K562 (cell line): Measurements from ENCODE around the gene GZMM. TPM values are rescaled to one million over a fixed set of nuclear protein-coding genes. Genes with fewer than 3 reads are reported as not detected.
A peak's percentile ranks its signal among the peaks of the same experiment; 100 is the strongest.

Experiments
- ATAC-seq: fragments of 200-7000 bp; cut with Tn5 transposase; 3 replicates; pipeline ENCODE4 v1.9.1; 2020; ENCODE audit warnings: moderate library complexity
- BruUV-seq: library from RNA; stranded (reverse); fragments of 400-500 nt; replicated peaks from 2 replicates; lab custom pipeline; 2021; lab: Mats Ljungman, UMichigan
- CTCF ChIA-PET: fragments of 300-600 bp; formaldehyde crosslinking; extraction: SDS; loops from one replicate; lab custom pipeline; 2021; ENCODE audit warnings: low intra/inter-chr PET ratio; lab: Yijun Ruan, JAX
- POLR2A ChIA-PET: fragments of 300-600, 350-650 bp; sonication (Branson Sonifier 250); formaldehyde crosslinking; extraction: SDS; loops from one replicate; lab custom pipeline; 2021; ENCODE audit warnings: antibody characterized with exemption, inconsistent platforms; lab: Yijun Ruan, JAX
- DNase-seq, 4 experiments: peaks; one replicate each; pipeline versions ENCODE4 v3.0.0 to v3.0.0-alpha.2; 2011 to 2018; ENCODE audit warnings: low spot score in 3 of 4, mixed read lengths in 3 of 4; ENCODE audit errors: extremely low read depth in 1 of 4
- FAIRE-seq: peaks from 2 replicates; lab custom pipeline; 2011; peaks lifted over from hg19 to GRCh38; lab: Jason Lieb, UNC
- H2AFZ ChIP-seq: 2 replicates; pipeline ENCODE4 v1.6.0; 2011; ENCODE audit warnings: low read depth, low read length, control low read depth, inconsistent platforms
- H3K27ac ChIP-seq: fragments of 200-600 bp; 3 replicates; pipeline ENCODE4 v1.8.0; 2011; ENCODE audit warnings: low read depth, mild to moderate bottlenecking, control low read depth, inconsistent platforms, low read length, moderate library complexity, mixed read lengths; ENCODE audit errors: extremely low read depth
- H3K27me3 ChIP-seq, 2 experiments: fragments of 300-600 bp in 1 of 2; 2 replicates in 1 of 2; 3 replicates in 1 of 2; pipeline versions ENCODE4 v1.6.0 to v1.8.0; 2011; ENCODE audit warnings: inconsistent platforms in 2 of 2, low read length in 2 of 2, mild to moderate bottlenecking in 1 of 2, mixed read lengths in 1 of 2, moderate library complexity in 1 of 2; ENCODE audit not compliant: control insufficient read depth in 2 of 2, insufficient read depth in 2 of 2
- H3K36me3 ChIP-seq: fragments of 300-600 bp; 3 replicates; pipeline ENCODE4 v1.8.0; 2011; ENCODE audit warnings: mild to moderate bottlenecking, low read length, inconsistent platforms; ENCODE audit not compliant: control insufficient read depth, insufficient read depth
- H3K4me1 ChIP-seq, 2 experiments: fragments of 200-600 bp in 1 of 2; replicated peaks in 1 of 2; 2 replicates in 1 of 2; 3 replicates in 1 of 2; pipeline versions ENCODE4 v1.5.1 to v1.8.0; 2011; ENCODE audit warnings: inconsistent platforms in 2 of 2, low read length in 2 of 2, mild to moderate bottlenecking in 1 of 2, mixed read lengths in 1 of 2, moderate library complexity in 1 of 2; ENCODE audit not compliant: control insufficient read depth in 2 of 2, insufficient read depth in 2 of 2
- H3K4me2 ChIP-seq: 2 replicates; pipeline ENCODE4 v1.6.1; 2011; ENCODE audit warnings: low read length, control low read depth, inconsistent platforms, mixed read lengths; ENCODE audit not compliant: insufficient read depth
- H3K4me3 ChIP-seq: fragments of 200-600 bp; sonication (generic), shearing (Covaris generic); 2 replicates; pipeline ENCODE4 v1.5.1; 2016; ENCODE audit warnings: control low read depth, inconsistent platforms
- H3K79me2 ChIP-seq: fragments of 200-600 bp; 3 replicates; pipeline ENCODE4 v1.8.0; 2011; ENCODE audit warnings: low read length, inconsistent platforms; ENCODE audit not compliant: control insufficient read depth, insufficient read depth
- H3K9ac ChIP-seq, 2 experiments: 2 replicates each; pipeline versions ENCODE4 v1.6.0 to v1.6.1; 2011; ENCODE audit warnings: low read depth in 2 of 2, low read length in 2 of 2, control low read depth in 1 of 2, inconsistent platforms in 1 of 2, mild to moderate bottlenecking in 1 of 2, mixed read lengths in 1 of 2; ENCODE audit not compliant: insufficient read depth in 1 of 2
- H3K9me1 ChIP-seq: one replicate; pipeline ENCODE4 v1.6.0; 2011; ENCODE audit warnings: inconsistent platforms, mild to moderate bottlenecking, low read length, moderate library complexity; ENCODE audit not compliant: control insufficient read depth, insufficient read depth
- H3K9me3 ChIP-seq: replicated peaks from 2 replicates; pipeline ENCODE4 v1.5.1; 2011; ENCODE audit warnings: low read depth, low read length, inconsistent platforms; ENCODE audit not compliant: control insufficient read depth, insufficient read depth
- H4K20me1 ChIP-seq: replicated peaks from 2 replicates; pipeline ENCODE4 v1.6.1; 2011; ENCODE audit warnings: low read length, inconsistent platforms, mixed read lengths; ENCODE audit not compliant: control insufficient read depth, insufficient read depth
- ATF1 ChIP-seq, 2 experiments: fragments of 450-650 bp in 1 of 2; IDR thresholded peaks; 2 replicates each; pipeline ENCODE4 v1.6.1; 2016; ENCODE audit warnings: missing compliant biosample characterization in 1 of 2, missing genetic modification characterization in 1 of 2
- FUS ChIP-seq: fragments of 200-400 bp; formaldehyde crosslinking; optimal IDR thresholded peaks from 2 replicates; pipeline ENCODE3; 2017; ENCODE audit warnings: low read depth, low read length
- GABPA ChIP-seq: fragments of 200-800 bp; sonication (Bioruptor generic); conservative IDR thresholded peaks from 2 replicates; pipeline ENCODE4 v1.6.1; 2016; ENCODE audit warnings: low read depth, missing genetic modification characterization, missing compliant biosample characterization
- SP2 ChIP-seq: IDR thresholded peaks from 2 replicates; pipeline ENCODE4 v1.6.1; 2011; ENCODE audit warnings: mild to moderate bottlenecking, low read depth, low read length, moderate library complexity; ENCODE audit not compliant: poor library complexity, severe bottlenecking; ENCODE audit errors: extremely low read depth
- TOE1 ChIP-seq, 2 experiments: fragments of 450-650 bp in 1 of 2; sonication (generic) in 1 of 2; formaldehyde crosslinking in 1 of 2; IDR thresholded peaks; 2 replicates each; pipeline versions ENCODE4 v1.7.1 to v1.8.0; 2016 to 2022; ENCODE audit warnings: borderline replicate concordance in 2 of 2, mild to moderate bottlenecking in 2 of 2, antibody characterized with exemption in 1 of 2, inconsistent platforms in 1 of 2, low read depth in 1 of 2, missing genetic modification reagents in 1 of 2, moderate library complexity in 1 of 2
- WGBS: fragments of 100-300 bp; shearing (Covaris generic); methylation state at CpG from one replicate; pipeline ENCODE4 v1.1.6; 2016; ENCODE audit warnings: low coverage, mixed read lengths; ENCODE audit not compliant: insufficient coverage; ENCODE audit errors: missing lambda C conversion rate; 5-methylcytosine and 5-hydroxymethylcytosine counted together
- in situ Hi-C: fragments of 300-500 bp; cut with MboI; formaldehyde crosslinking; loops from 4 replicates; pipeline ENCODE4 v1.15.0; 2018; ENCODE audit warnings: inconsistent platforms, mixed read lengths
- intact Hi-C: fragments of 100-400 bp; cut with micrococcal nuclease; formaldehyde crosslinking; loops from 2 replicates; pipeline ENCODE4 v1.14.2; 2022
- polyA plus RNA-seq, 8 experiments: library from polyadenylated mRNA; depleted of rRNA in 4 of 8; stranded (reverse) in 5 of 8; unstranded in 3 of 8; fragments of >200 nt; fragmentation: Nextera tagmentation in 2 of 8; fragmentation: Illumina TruSeq in 1 of 8; extraction: Ambion mirVana in 2 of 8; extraction: Trizol in 1 of 8; gene quantifications; 2 replicates each; pipeline versions ENCODE4 v1.2.1 to v1.2.3, GENCODE V29; 2011 to 2014; ENCODE audit warnings: inconsistent platforms in 1 of 8, missing spikeins in 1 of 8
- total RNA-seq, 7 experiments: library from RNA; depleted of rRNA in 6 of 7; stranded (reverse); fragments of >200 nt in 6 of 7; fragmentation: Illumina TruSeq in 2 of 7; extraction: Trizol in 2 of 7; gene quantifications; 2 replicates each; pipeline versions ENCODE4 v1.2.1 to v1.2.3, GENCODE V29; 2011 to 2021; ENCODE audit warnings: low replicate concordance in 1 of 7
- TF ChIP-seq, protein P1 (sequence below): sonication (generic); formaldehyde crosslinking; IDR thresholded peaks from 2 replicates; pipeline ENCODE4 v1.9.0; 2022; ENCODE audit warnings: mild to moderate bottlenecking, missing genetic modification reagents
- TF ChIP-seq, protein P2 (sequence below), 2 experiments: fragments of 450-650 bp in 1 of 2; IDR thresholded peaks; 2 replicates each; pipeline ENCODE4 v1.6.1; 2011 to 2017; ENCODE audit warnings: low read depth in 2 of 2, antibody characterized with exemption in 1 of 2, borderline replicate concordance in 1 of 2, low read length in 1 of 2, mild to moderate bottlenecking in 1 of 2, mixed read lengths in 1 of 2; ENCODE audit not compliant: control insufficient read depth in 1 of 2

The GZMM gene
- total and polyA plus RNA-seq, 9 of the 15 experiments (the other 6 are each of a cell fraction or from before 2014, with no cell fraction given) = 0.08 to 2.6 (median 0.70) TPM; not detected in 2

DNA sequence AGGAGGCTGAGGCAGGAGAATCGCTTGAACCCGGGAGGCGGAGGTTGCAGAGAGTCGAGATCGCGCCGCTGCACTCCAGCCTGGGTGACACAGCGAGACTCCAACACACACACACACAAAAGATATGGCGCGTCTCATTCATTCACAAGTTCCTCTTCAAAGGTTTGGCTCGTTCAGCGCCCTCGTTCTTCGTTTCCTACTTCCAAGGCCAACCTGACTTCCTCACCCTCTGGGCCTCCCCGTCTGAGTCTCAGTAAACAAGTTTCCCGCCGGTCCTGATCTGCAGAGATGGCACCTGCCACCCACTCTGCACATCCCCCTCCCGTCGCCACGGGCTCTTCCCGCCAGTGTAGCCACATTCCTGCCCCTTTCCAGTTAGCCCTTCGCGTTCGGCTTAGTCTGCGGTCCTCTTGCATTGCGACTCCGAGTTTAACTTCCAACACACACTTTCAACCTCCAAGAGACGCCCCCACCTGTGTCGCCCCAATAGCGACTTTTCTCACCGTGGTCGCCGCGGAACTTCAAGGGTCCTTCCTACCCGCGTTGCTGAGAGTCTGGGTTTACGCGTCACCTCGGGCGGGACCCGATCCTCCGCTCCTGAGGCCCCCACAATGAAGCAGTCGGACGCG, 27.2 kb downstream of the GZMM start:
- no TSS peak for BruUV-seq
- H3K36me3 ChIP-seq = peaks cover 8% of the 10 kb centered on the region; the same call in 1 of the 3 replicates
- in situ Hi-C loops (no loop called here), intact Hi-C loops (loop anchor here (1.0 kb wide), 1 partner anchor 15 kb away; no protein-coding TSS in a partner anchor)
- peak overlapping the region; percentile 90 for H3K4me2 ChIP-seq
- DNase-seq = peak; percentile 43 to 74 (median 48)
- H3K9me3 ChIP-seq = peaks cover 8% of the 10 kb centered on the region
- H3K27me3 ChIP-seq = no peaks in the 10 kb centered on the region
- H3K9me1 ChIP-seq = peaks cover 8% of the 10 kb centered on the region
- ChIA-PET CTCF (no interaction called here), POLR2A (interaction anchor here (1.3 to 2.2 kb wide), 3 partner anchors 13 to 39 kb away, joined by 10 to 13 read pairs (median 12); partner anchors contain the start of gene CDC34)
- H3K79me2 ChIP-seq = peaks cover 40% of the 10 kb centered on the region
- 2% methylated on average over 45 of the region's 45 CpGs for WGBS
- peak overlapping the region; percentile 81 to 99 for H3K9ac ChIP-seq
- peak; percentile 1 for ATAC-seq
- H3K4me1 ChIP-seq = peaks cover 22 to 61% of the 10 kb centered on the region in 2 experiments
- H3K27ac ChIP-seq = peak overlapping the region; percentile 92
- H2AFZ ChIP-seq = peak overlapping the region; percentile 86
- H4K20me1 ChIP-seq = peaks cover 27% of the 10 kb centered on the region
- peak; percentile 77 for FAIRE-seq
- H3K4me3 ChIP-seq = peak overlapping the region; percentile 43
- TF ChIP-seq, protein P1, sequence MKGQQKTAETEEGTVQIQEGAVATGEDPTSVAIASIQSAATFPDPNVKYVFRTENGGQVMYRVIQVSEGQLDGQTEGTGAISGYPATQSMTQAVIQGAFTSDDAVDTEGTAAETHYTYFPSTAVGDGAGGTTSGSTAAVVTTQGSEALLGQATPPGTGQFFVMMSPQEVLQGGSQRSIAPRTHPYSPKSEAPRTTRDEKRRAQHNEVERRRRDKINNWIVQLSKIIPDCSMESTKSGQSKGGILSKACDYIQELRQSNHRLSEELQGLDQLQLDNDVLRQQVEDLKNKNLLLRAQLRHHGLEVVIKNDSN (CRISPR knock-in tag) = 0 out of 2 replicates have a peak, but pooled peaks have one; percentile 22
- TF ChIP-seq ATF1 (CRISPR knock-in tag; IDR thresholded peaks at IDR 0.05) = no peak
- peak; percentile 49; the same call in 1 of the 2 replicates for TF ChIP-seq ATF1 (tag; IDR thresholded peaks at IDR 0.05)
- no peak for TF ChIP-seq SP2
- TF ChIP-seq TOE1 (IDR thresholded peaks at IDR 0.05; ENCODE audit: borderline replicate concordance) = 0 out of 2 replicates have a peak, but pooled peaks have one; percentile 16
- TF ChIP-seq TOE1 (CRISPR knock-in tag; IDR thresholded peaks at IDR 0.05; ENCODE audit: borderline replicate concordance, low read depth) = no peak
- no peak for TF ChIP-seq FUS
- TF ChIP-seq GABPA (tag) = no peak
- TF ChIP-seq, protein P2, sequence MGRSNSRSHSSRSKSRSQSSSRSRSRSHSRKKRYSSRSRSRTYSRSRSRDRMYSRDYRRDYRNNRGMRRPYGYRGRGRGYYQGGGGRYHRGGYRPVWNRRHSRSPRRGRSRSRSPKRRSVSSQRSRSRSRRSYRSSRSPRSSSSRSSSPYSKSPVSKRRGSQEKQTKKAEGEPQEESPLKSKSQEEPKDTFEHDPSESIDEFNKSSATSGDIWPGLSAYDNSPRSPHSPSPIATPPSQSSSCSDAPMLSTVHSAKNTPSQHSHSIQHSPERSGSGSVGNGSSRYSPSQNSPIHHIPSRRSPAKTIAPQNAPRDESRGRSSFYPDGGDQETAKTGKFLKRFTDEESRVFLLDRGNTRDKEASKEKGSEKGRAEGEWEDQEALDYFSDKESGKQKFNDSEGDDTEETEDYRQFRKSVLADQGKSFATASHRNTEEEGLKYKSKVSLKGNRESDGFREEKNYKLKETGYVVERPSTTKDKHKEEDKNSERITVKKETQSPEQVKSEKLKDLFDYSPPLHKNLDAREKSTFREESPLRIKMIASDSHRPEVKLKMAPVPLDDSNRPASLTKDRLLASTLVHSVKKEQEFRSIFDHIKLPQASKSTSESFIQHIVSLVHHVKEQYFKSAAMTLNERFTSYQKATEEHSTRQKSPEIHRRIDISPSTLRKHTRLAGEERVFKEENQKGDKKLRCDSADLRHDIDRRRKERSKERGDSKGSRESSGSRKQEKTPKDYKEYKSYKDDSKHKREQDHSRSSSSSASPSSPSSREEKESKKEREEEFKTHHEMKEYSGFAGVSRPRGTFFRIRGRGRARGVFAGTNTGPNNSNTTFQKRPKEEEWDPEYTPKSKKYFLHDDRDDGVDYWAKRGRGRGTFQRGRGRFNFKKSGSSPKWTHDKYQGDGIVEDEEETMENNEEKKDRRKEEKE (IDR thresholded peaks at IDR 0.05; ENCODE audit: borderline replicate concordance in 1 of 2, control insufficient read depth in 1 of 2, low read depth in 2 of 2, low read length in 1 of 2) = no peak
